Fibroblast of gingiva (primary cell): Measurements from ENCODE around the gene NEDD4L.

ENCODE experiments used
- DNase-seq: peaks from one replicate; pipeline ENCODE4 v3.0.0-alpha.2; 2011; ENCODE audit warnings: low read depth

NEDD4L gene

GRCh38 chr18:58211510-58211909, 167.5 kb downstream of the NEDD4L start:
- no peak for DNase-seq

GRCh38 chr18:58212274-58212673, 168.2 kb downstream of the NEDD4L start:
- no peak for DNase-seq

- DNase-seq: peak; percentile 58
Observed at GRCh38 chr18:58213440-58213839, 169.4 kb downstream of the NEDD4L start.

GRCh38 chr18:58215011-58215410, 171.0 kb downstream of the NEDD4L start:
- no peak for DNase-seq

- DNase-seq: no peak
Observed at GRCh38 chr18:58216071-58216481, 172.1 kb downstream of the NEDD4L start.

- DNase-seq: no peak
Observed at GRCh38 chr18:58217052-58217451, 173.0 kb downstream of the NEDD4L start.

- peak; percentile 42 for DNase-seq
Observed at GRCh38 chr18:58218117-58218516, 174.1 kb downstream of the NEDD4L start.

- no peak for DNase-seq
Observed at GRCh38 chr18:58221060-58221725, 177.2 kb downstream of the NEDD4L start.

- no peak for DNase-seq
Observed at GRCh38 chr18:58222432-58223125, 178.6 kb downstream of the NEDD4L start.

- peak; percentile 74 for DNase-seq
Observed at GRCh38 chr18:58223717-58224424, 179.8 kb downstream of the NEDD4L start.

- no peak for DNase-seq
Observed at GRCh38 chr18:58224425-58224750, 180.4 kb downstream of the NEDD4L start.

GRCh38 chr18:58225101-58225500, 181.1 kb downstream of the NEDD4L start:
- DNase-seq: no peak

GRCh38 chr18:58226429-58226828, 182.4 kb downstream of the NEDD4L start:
- DNase-seq: no peak

GRCh38 chr18:58227361-58227930, 183.4 kb downstream of the NEDD4L start:
- no peak for DNase-seq

GRCh38 chr18:58228176-58228575, 184.2 kb downstream of the NEDD4L start:
- DNase-seq: no peak

- DNase-seq: no peak
Observed at GRCh38 chr18:58228762-58229161, 184.7 kb downstream of the NEDD4L start.

GRCh38 chr18:58229162-58229561, 185.1 kb downstream of the NEDD4L start:
- no peak for DNase-seq

GRCh38 chr18:58230438-58231179, 186.6 kb downstream of the NEDD4L start:
- DNase-seq: no peak

GRCh38 chr18:58231930-58232329, 187.9 kb downstream of the NEDD4L start:
- no peak for DNase-seq

GRCh38 chr18:58232668-58233067, 188.6 kb downstream of the NEDD4L start:
- no peak for DNase-seq

- DNase-seq: no peak
Observed at GRCh38 chr18:58234359-58234741, 190.3 kb downstream of the NEDD4L start.

- DNase-seq: no peak
Observed at GRCh38 chr18:58235001-58235436, 191.0 kb downstream of the NEDD4L start.
